Cerebellar cortex (tissue), 1 donor: Measurements from ENCODE around the gene DNAH17.

Source experiments
- DNase-seq: peaks from one replicate; pipeline ENCODE4 v3.0.0-alpha.2; 2015; ENCODE audit warnings: low spot score

Gene DNAH17

GRCh38 chr17:78449983-78450595 is 127.1 kb downstream of the DNAH17 start:
- DNase-seq = peak; percentile 25

DNA sequence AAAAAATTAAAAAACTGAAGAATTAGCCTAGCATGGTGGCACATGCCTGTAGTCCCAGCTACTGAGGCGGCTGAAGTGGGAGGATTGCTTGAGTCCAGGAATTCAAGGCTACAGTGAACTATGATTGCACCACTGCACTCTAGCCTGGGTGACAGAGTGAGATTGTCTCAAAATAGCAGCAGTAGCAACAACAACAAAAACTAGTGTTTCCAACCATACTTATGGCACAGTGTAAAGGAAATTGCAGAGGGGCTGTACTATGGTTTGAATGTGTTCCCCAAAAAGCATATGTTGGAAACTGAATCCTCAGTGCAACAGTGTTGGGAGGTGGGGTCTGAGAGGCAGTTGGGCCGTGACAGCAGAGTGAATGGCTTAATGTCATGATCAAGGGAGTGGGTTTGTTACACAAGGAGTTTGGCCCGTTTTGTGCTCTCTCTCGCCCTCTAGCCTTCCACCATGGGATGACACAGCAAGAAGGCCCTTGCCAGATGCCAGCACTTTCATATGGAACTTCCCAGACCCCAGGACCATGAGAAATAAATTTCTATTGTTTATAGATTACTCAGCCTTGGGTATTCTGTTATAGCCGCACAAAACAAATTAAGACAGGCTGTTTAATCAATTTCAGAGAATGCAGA is 128.7 kb downstream of the DNAH17 start:
- no peak for DNase-seq

GRCh38 chr17:78446833-78447232 is 130.4 kb downstream of the DNAH17 start:
- no peak for DNase-seq

GRCh38 chr17:78444392-78444791 is 132.8 kb downstream of the DNAH17 start:
- no peak for DNase-seq

- DNase-seq = no peak
Measured at GRCh38 chr17:78442648-78443218, 134.5 kb downstream of the DNAH17 start.

DNA sequence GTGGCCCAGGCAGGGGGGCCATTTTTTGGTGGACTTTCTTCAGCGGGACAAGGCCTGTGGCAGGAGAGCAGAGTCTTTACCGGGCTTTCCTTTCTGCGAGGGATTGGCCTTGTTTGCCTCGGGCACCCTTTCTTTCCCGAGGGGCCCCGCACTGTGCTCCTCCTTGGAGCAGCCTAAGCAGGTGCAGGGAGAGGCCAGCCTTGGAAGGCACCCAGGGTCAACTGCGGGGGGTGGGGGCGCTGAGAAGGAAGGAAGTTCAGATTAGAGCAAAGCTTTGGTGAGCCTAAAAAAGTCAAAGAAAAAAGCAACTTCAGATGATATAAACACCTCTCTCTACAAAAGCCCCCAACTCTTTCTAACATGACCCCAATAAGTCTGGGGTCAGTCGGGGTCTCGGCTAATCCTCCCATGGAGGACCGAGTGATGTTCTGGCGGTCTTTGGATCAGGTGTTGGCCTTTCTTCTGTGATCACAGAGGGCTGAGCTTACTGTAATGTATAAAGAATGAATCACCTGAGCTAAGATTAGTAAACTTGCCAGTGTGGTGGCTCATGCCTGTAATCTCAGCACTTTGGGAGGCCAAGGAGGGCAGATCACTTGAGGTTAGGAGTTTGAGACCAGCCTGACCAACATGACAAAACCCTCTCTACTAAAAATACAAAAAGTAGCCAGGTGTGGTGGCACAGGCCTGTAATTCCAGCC is 135.8 kb downstream of the DNAH17 start:
- DNase-seq = no peak

DNA sequence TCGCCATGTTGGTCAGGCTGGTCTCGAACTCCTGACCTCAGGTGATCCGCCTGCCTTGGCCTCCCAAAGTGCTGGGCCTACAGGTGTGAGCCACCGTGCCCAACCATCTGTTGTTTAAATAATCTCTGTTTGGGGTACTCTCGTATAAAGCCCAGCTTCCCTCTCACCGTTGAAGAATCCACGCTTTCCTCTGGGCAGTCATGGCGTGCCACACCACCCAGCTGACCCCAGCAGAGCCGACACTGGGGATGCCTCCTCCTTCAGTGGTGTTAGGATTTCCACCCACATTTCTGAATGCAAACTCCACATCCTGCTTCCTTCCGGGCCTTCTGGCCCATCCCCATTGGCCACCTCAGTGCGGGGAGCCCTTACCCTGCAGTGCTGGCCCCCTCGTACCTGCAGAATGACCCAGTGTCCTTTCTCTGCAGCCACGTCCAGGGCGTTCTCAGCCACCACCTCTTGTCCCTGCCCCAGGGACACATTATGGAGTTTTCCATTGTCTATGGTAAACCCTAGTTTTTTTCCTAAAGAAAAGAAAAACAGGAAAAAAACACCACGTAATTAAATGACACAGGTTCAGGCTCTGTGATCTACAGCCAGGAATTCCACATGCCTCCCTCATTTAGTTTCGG is 138.4 kb downstream of the DNAH17 start:
- no peak for DNase-seq

DNA sequence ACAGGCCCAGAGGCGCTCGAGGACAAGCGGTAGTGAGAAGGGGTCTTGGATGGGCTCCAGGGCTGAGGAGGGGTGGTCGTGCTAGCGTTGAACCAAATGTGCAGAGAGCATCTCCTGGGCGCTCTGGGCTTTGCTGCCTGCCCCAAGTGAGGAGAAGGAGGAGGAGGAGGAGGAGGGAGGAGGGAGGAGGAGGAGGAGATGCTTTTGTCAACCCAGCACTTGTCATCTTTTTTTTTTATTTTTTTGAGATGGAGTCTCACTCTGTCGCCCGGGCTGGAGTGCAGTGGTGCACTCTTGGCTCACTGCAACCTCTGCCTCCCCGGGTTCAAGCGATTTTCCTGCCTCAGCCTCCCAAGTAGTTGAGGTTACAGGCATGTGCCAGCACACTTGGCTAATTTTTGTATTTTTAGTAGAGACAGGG is 138.9 kb downstream of the DNAH17 start:
- no peak for DNase-seq

DNA sequence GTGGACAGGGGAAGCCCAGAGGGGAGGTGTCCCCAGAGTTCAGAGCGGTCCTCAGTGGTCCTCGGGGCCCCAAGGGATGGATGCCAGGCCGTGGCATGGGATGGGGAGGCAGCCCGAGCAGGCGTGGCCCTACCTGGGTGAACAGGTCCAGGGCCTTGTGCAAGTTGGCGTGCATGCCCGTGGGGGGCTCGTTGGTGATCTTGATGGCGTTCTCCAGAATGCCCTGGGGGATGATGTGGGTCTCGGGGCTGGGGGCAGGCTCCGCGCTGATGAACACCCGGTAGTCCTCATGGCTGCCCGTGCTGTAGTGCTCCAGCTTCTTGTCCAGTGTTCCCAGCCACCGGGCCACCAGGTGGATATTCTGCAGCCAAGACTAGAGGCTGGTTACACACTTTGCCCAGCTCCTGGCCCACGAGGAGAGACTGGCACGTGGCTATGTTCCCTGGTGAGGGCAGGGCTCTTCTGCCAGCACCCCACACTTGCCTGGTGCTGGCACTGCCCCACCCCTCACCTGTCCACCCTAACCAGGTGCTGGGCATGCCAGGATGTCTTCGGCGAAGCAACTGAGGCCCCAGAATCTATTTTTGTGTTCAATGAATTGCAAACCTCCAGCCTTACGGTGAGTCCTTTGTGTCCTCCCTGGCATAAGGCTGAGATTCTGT is 139.6 kb downstream of the DNAH17 start:
- DNase-seq = no peak

DNA sequence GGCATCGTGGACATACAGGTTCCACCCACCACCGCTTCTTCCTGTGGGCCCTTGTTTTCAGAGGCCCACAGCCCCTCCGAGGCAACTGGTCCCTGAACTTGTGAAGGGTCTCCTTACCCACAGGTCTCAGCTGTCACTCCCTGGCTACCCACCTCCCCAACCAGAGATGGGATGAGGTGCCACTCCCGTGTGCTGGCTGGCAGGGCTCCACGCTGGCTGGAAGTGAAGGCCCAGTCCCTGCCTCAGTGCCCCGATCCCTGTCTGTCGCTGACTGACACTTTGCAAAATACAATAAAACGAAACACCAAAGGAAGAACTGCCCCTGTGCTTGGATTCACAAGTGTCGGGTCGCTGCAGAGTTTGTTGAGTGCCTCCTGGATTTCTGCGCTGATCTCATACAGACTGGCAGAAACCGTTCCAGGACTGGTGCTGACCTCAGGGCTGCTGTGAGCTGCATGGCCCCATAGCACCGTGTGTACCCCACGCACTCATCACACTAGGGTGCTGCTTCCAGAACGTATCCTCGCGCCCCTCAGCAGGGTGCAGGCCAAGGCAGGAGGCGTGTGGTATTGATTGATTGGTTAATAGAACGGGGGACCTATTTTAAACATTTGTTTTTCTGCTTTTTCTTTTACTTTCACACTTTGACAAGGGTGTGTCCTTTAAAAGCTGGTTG is 141.7 kb downstream of the DNAH17 start:
- no peak for DNase-seq

DNA sequence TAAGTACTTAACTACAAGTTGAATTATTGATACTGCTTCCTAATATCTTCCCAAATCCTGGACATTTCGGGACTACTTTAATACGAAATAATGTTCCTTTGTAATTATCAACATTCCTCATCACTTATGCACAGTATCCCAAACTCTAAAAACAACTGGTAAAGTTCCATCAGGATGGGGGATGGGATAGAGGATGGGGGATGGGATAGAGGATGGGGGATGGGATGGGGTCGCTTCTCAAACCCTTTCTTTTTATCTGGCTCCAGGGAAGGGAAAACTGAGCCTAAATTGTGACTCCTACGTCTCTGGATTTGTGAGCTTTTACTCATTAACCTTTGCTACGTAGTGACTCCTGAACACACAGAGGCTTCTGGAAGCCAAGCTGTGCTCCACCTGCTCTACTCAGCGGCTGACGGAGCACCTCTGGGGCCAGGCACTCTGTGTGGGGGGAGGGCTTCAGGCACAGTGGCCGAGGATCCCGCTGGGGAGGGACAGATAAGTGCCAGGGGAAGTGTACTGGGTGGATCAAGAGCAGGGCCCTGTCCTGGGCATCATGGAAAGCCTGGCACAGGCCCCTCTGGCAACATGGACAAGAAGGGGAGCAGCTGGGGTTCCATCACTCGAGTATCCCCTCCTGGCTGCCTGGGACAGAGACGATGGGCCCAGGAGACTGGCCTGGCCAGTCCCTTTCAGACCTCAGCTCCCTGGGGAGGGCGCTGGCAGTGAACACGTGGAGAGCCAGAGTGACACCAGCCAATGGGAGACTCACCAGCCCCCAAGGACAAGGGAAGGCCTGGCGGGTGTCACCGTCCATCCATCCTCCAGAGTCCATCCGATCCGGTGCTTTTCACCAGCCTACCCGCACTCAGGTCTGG is 142.5 kb downstream of the DNAH17 start:
- DNase-seq = no peak

GRCh38 chr17:78433780-78434335 is 143.3 kb downstream of the DNAH17 start:
- no peak for DNase-seq

DNA sequence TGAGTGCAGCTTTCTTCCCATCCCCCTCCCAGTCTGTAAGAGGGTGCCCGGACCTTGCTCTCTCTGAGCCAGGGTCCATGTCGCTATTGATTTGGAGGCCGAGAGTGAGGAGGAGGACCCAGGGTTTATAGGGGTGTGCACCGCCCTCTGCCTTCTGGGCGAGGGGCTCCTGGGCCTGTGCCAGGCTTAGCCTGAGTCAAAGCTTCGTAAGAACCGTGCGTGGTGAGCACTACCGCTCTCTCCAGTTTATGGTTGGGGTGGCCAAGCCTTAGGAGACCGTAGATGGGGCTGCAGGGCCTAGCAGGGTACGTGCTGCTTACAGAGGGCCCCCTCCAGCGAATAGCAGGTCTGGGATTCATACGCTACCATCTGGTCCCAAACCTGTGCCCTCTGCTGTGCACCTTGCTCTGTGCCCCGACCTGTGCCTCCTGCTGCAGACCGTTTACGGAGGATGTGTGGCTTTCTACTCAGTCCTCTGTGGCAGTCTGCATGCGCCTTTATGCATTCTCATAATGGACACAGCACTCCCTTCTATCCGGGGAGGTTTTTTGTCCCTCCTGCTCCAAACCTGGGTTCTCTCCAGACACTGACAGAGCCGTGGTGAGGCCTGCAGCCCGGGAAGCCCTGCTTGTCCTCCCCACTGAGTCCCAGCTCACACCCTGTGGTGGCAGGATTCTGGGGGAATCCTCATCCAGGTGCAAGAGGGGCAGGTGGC is 144.0 kb downstream of the DNAH17 start:
- DNase-seq = no peak

- no peak for DNase-seq
Measured at GRCh38 chr17:78432226-78433012, 144.8 kb downstream of the DNAH17 start.

DNA sequence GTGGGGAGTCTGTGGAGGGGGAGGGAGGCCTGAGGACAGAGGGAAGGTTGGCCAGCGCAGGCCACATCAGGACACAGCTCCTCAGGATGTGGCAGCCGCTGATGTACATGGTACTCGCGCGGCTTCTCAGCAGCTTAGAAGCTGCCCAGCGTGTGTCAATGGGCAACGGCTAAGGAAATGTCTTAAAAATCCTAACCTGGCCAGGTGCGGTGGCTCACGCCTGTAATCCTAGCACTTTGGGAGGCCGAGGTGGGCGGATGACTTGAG is 145.6 kb downstream of the DNAH17 start:
- DNase-seq = no peak

GRCh38 chr17:78430892-78431691 is 146.1 kb downstream of the DNAH17 start:
- DNase-seq = no peak

DNA sequence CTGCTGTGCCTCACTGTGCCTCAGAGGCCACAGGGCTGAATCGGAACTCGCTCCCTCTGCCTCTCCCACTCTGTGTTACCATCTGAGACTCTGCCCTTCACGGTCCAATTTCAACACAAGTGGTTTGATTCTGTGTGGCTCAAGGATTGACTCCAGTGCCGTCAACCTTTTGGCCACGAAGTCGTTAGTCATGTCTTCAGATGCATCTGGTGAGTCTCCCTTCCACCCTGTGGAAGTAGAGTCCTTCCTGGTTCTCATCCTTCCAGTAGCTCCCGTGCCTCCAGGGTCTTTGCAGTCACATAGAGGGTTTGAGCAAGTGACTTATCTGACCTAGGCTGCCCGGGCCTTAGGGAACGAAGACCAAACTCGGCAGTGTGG is 147.6 kb downstream of the DNAH17 start:
- DNase-seq = no peak
